K562 (cell line): ENCODE results near the gene PRUNE1. TPM values are rescaled to one million over a fixed set of nuclear protein-coding genes. Genes with fewer than 3 reads are reported as not detected.
A peak's percentile ranks its signal among the peaks of the same experiment; 100 is the strongest.

Experiments
- ATAC-seq: fragments of 200-7000 bp; cut with Tn5 transposase; 3 replicates; pipeline ENCODE4 v1.9.1; 2020; ENCODE audit warnings: moderate library complexity
- BruUV-seq: library from RNA; stranded (reverse); fragments of 400-500 nt; replicated peaks from 2 replicates; lab custom pipeline; 2021; lab: Mats Ljungman, UMichigan
- CTCF ChIA-PET: fragments of 300-600 bp; formaldehyde crosslinking; extraction: SDS; loops from one replicate; lab custom pipeline; 2021; ENCODE audit warnings: low intra/inter-chr PET ratio; lab: Yijun Ruan, JAX
- POLR2A ChIA-PET: fragments of 300-600, 350-650 bp; sonication (Branson Sonifier 250); formaldehyde crosslinking; extraction: SDS; loops from one replicate; lab custom pipeline; 2021; ENCODE audit warnings: antibody characterized with exemption, inconsistent platforms; lab: Yijun Ruan, JAX
- DNase-seq, 4 experiments: peaks; one replicate each; pipeline versions ENCODE4 v3.0.0 to v3.0.0-alpha.2; 2011 to 2018; ENCODE audit warnings: low spot score in 3 of 4, mixed read lengths in 3 of 4; ENCODE audit errors: extremely low read depth in 1 of 4
- FAIRE-seq: peaks from 2 replicates; lab custom pipeline; 2011; peaks lifted over from hg19 to GRCh38; lab: Jason Lieb, UNC
- H2AFZ ChIP-seq: 2 replicates; pipeline ENCODE4 v1.6.0; 2011; ENCODE audit warnings: low read depth, low read length, control low read depth, inconsistent platforms
- H3K27ac ChIP-seq: fragments of 200-600 bp; 3 replicates; pipeline ENCODE4 v1.8.0; 2011; ENCODE audit warnings: low read depth, mild to moderate bottlenecking, control low read depth, inconsistent platforms, low read length, moderate library complexity, mixed read lengths; ENCODE audit errors: extremely low read depth
- H3K27me3 ChIP-seq, 2 experiments: fragments of 300-600 bp in 1 of 2; 2 replicates in 1 of 2; 3 replicates in 1 of 2; pipeline versions ENCODE4 v1.6.0 to v1.8.0; 2011; ENCODE audit warnings: inconsistent platforms in 2 of 2, low read length in 2 of 2, mild to moderate bottlenecking in 1 of 2, mixed read lengths in 1 of 2, moderate library complexity in 1 of 2; ENCODE audit not compliant: control insufficient read depth in 2 of 2, insufficient read depth in 2 of 2
- H3K36me3 ChIP-seq: fragments of 300-600 bp; 3 replicates; pipeline ENCODE4 v1.8.0; 2011; ENCODE audit warnings: mild to moderate bottlenecking, low read length, inconsistent platforms; ENCODE audit not compliant: control insufficient read depth, insufficient read depth
- H3K4me1 ChIP-seq, 2 experiments: fragments of 200-600 bp in 1 of 2; replicated peaks in 1 of 2; 2 replicates in 1 of 2; 3 replicates in 1 of 2; pipeline versions ENCODE4 v1.5.1 to v1.8.0; 2011; ENCODE audit warnings: inconsistent platforms in 2 of 2, low read length in 2 of 2, mild to moderate bottlenecking in 1 of 2, mixed read lengths in 1 of 2, moderate library complexity in 1 of 2; ENCODE audit not compliant: control insufficient read depth in 2 of 2, insufficient read depth in 2 of 2
- H3K4me2 ChIP-seq: 2 replicates; pipeline ENCODE4 v1.6.1; 2011; ENCODE audit warnings: low read length, control low read depth, inconsistent platforms, mixed read lengths; ENCODE audit not compliant: insufficient read depth
- H3K4me3 ChIP-seq: fragments of 200-600 bp; sonication (generic), shearing (Covaris generic); 2 replicates; pipeline ENCODE4 v1.5.1; 2016; ENCODE audit warnings: control low read depth, inconsistent platforms
- H3K79me2 ChIP-seq: fragments of 200-600 bp; 3 replicates; pipeline ENCODE4 v1.8.0; 2011; ENCODE audit warnings: low read length, inconsistent platforms; ENCODE audit not compliant: control insufficient read depth, insufficient read depth
- H3K9ac ChIP-seq, 2 experiments: 2 replicates each; pipeline versions ENCODE4 v1.6.0 to v1.6.1; 2011; ENCODE audit warnings: low read depth in 2 of 2, low read length in 2 of 2, control low read depth in 1 of 2, inconsistent platforms in 1 of 2, mild to moderate bottlenecking in 1 of 2, mixed read lengths in 1 of 2; ENCODE audit not compliant: insufficient read depth in 1 of 2
- H3K9me1 ChIP-seq: one replicate; pipeline ENCODE4 v1.6.0; 2011; ENCODE audit warnings: inconsistent platforms, mild to moderate bottlenecking, low read length, moderate library complexity; ENCODE audit not compliant: control insufficient read depth, insufficient read depth
- H3K9me3 ChIP-seq: replicated peaks from 2 replicates; pipeline ENCODE4 v1.5.1; 2011; ENCODE audit warnings: low read depth, low read length, inconsistent platforms; ENCODE audit not compliant: control insufficient read depth, insufficient read depth
- H4K20me1 ChIP-seq: replicated peaks from 2 replicates; pipeline ENCODE4 v1.6.1; 2011; ENCODE audit warnings: low read length, inconsistent platforms, mixed read lengths; ENCODE audit not compliant: control insufficient read depth, insufficient read depth
- EP300 ChIP-seq: IDR thresholded peaks from 2 replicates; pipeline ENCODE4 v1.6.1; 2012; ENCODE audit warnings: low read length, improper control_type of control experiment
- ESRRB ChIP-seq: fragments of 250-450 bp; sonication (Bioruptor Pico); IDR thresholded peaks from 2 replicates; pipeline ENCODE4 v1.5.0; 2020; ENCODE audit warnings: mild to moderate bottlenecking, moderate library complexity, borderline replicate concordance
- FOXA1 ChIP-seq: fragments of 450-650 bp; IDR thresholded peaks from 2 replicates; pipeline ENCODE4 v1.6.1; 2016; ENCODE audit warnings: mild to moderate bottlenecking, borderline replicate concordance
- IRF2 ChIP-seq: sonication (generic); formaldehyde crosslinking; IDR thresholded peaks from 2 replicates; pipeline ENCODE4 v1.8.1; 2022; ENCODE audit warnings: mild to moderate bottlenecking, missing genetic modification reagents
- JUN ChIP-seq, 2 experiments: sonication (generic) in 1 of 2; formaldehyde crosslinking in 1 of 2; IDR thresholded peaks; 2 replicates each; pipeline versions ENCODE4 v1.6.1 to v1.8.0; 2012 to 2022; ENCODE audit warnings: borderline replicate concordance in 2 of 2, mild to moderate bottlenecking in 2 of 2, improper control_type of control experiment in 1 of 2, low read depth in 1 of 2, low read length in 1 of 2, missing genetic modification reagents in 1 of 2
- L3MBTL2 ChIP-seq: fragments of 450-650 bp; IDR thresholded peaks from 2 replicates; pipeline ENCODE4 v1.6.1; 2016; ENCODE audit warnings: mild to moderate bottlenecking, moderate library complexity
- MAX ChIP-seq: sonication (generic); formaldehyde crosslinking; IDR thresholded peaks from 2 replicates; pipeline ENCODE4 v1.9.0; 2022; ENCODE audit warnings: mild to moderate bottlenecking, missing genetic modification reagents
- POLR2H ChIP-seq: IDR thresholded peaks from 2 replicates; pipeline ENCODE4 v1.6.1; 2016; ENCODE audit warnings: missing genetic modification characterization, low read depth, mild to moderate bottlenecking, control low read depth, missing compliant biosample characterization, moderate library complexity
- SMARCE1 ChIP-seq: fragments of 450-650 bp; IDR thresholded peaks from 2 replicates; pipeline ENCODE4 v1.7.1; 2016; ENCODE audit warnings: mild to moderate bottlenecking
- SRSF1 ChIP-seq: fragments of 200-400 bp; formaldehyde crosslinking; IDR thresholded peaks from 2 replicates; pipeline ENCODE4 v1.6.1; 2017; ENCODE audit warnings: mild to moderate bottlenecking, low read depth, low read length, moderate library complexity
- TAF15 ChIP-seq: fragments of 200-400 bp; formaldehyde crosslinking; IDR thresholded peaks from 2 replicates; pipeline ENCODE4 v1.6.1; 2017; ENCODE audit warnings: mild to moderate bottlenecking, low read depth, low read length, moderate library complexity
- ZFP1 ChIP-seq: fragments of 450-650 bp; formaldehyde crosslinking; IDR thresholded peaks from 2 replicates; pipeline ENCODE4 v1.4.0; 2020; ENCODE audit warnings: mild to moderate bottlenecking, mixed read lengths
- ZNF609 ChIP-seq: sonication (generic); formaldehyde crosslinking; IDR thresholded peaks from 2 replicates; pipeline ENCODE4 v1.8.1; 2023; ENCODE audit warnings: missing genetic modification reagents, mild to moderate bottlenecking, borderline replicate concordance
- WGBS: fragments of 100-300 bp; shearing (Covaris generic); methylation state at CpG from one replicate; pipeline ENCODE4 v1.1.6; 2016; ENCODE audit warnings: low coverage, mixed read lengths; ENCODE audit not compliant: insufficient coverage; ENCODE audit errors: missing lambda C conversion rate; 5-methylcytosine and 5-hydroxymethylcytosine counted together
- in situ Hi-C: fragments of 300-500 bp; cut with MboI; formaldehyde crosslinking; loops from 4 replicates; pipeline ENCODE4 v1.15.0; 2018; ENCODE audit warnings: inconsistent platforms, mixed read lengths
- intact Hi-C: fragments of 100-400 bp; cut with micrococcal nuclease; formaldehyde crosslinking; loops from 2 replicates; pipeline ENCODE4 v1.14.2; 2022
- polyA plus RNA-seq, 8 experiments: library from polyadenylated mRNA; depleted of rRNA in 4 of 8; stranded (reverse) in 5 of 8; unstranded in 3 of 8; fragments of >200 nt; fragmentation: Nextera tagmentation in 2 of 8; fragmentation: Illumina TruSeq in 1 of 8; extraction: Ambion mirVana in 2 of 8; extraction: Trizol in 1 of 8; gene quantifications; 2 replicates each; pipeline versions ENCODE4 v1.2.1 to v1.2.3, GENCODE V29; 2011 to 2014; ENCODE audit warnings: inconsistent platforms in 1 of 8, missing spikeins in 1 of 8
- total RNA-seq, 7 experiments: library from RNA; depleted of rRNA in 6 of 7; stranded (reverse); fragments of >200 nt in 6 of 7; fragmentation: Illumina TruSeq in 2 of 7; extraction: Trizol in 2 of 7; gene quantifications; 2 replicates each; pipeline versions ENCODE4 v1.2.1 to v1.2.3, GENCODE V29; 2011 to 2021; ENCODE audit warnings: low replicate concordance in 1 of 7
- TF ChIP-seq, protein P1 (sequence below): fragments of 200-800 bp; sonication (Bioruptor generic); IDR thresholded peaks from 2 replicates; pipeline ENCODE4 v1.6.1; 2017; ENCODE audit warnings: missing genetic modification characterization, missing compliant biosample characterization

Gene PRUNE1
- total and polyA plus RNA-seq, 9 of the 15 experiments (the other 6 are each of a cell fraction or from before 2014, with no cell fraction given): 16.7 to 48.3 (median 26.2) TPM

- ATAC-seq: peak; percentile 51
- Histone ChIP-seq H3K4me1 (peaks cover 14 to 20% of the 10 kb centered on the region in 2 experiments; a peak in 4 of 5 replicates), H2AFZ (no peak overlapping the region), H3K4me2 (peak overlapping the region; percentile 65), H3K27ac (peak overlapping the region; percentile 63), H3K9ac (peak overlapping the region in 1 of 2 experiments; percentile 45; a peak in 1 of 4 replicates), H3K27me3 (no peaks in the 10 kb centered on the region), H4K20me1 (no peaks in the 10 kb centered on the region), H3K9me3 (no peaks in the 10 kb centered on the region), H3K4me3 (0 out of 2 replicates have a peak overlapping the region, but pooled peaks have one; percentile 10), H3K79me2 (peaks cover 76% of the 10 kb centered on the region), H3K9me1 (no peaks in the 10 kb centered on the region), H3K36me3 (peaks cover 39% of the 10 kb centered on the region)
- DNase-seq: peak in 3 of 4 experiments; percentile 49 to 74 (median 73)
- FAIRE-seq: peak; percentile 70
- in situ Hi-C loops (no loop called here), intact Hi-C loops (no loop called here)
- POLR2A ChIA-PET: interaction anchor here (0.6 to 1.4 kb wide), 2 partner anchors 46 to 63 kb away, joined by 3 to 4 read pairs; no protein-coding TSS in a partner anchor
- 0% methylated on average over 3 of the region's 3 CpGs for WGBS
- no TSS peak for BruUV-seq
- CTCF ChIA-PET: no interaction called here
- TF ChIP-seq L3MBTL2: 0 out of 2 replicates have a peak, but pooled peaks have one; percentile 21
- no peak for TF ChIP-seq POLR2H (tag)
- TF ChIP-seq, protein P1, sequence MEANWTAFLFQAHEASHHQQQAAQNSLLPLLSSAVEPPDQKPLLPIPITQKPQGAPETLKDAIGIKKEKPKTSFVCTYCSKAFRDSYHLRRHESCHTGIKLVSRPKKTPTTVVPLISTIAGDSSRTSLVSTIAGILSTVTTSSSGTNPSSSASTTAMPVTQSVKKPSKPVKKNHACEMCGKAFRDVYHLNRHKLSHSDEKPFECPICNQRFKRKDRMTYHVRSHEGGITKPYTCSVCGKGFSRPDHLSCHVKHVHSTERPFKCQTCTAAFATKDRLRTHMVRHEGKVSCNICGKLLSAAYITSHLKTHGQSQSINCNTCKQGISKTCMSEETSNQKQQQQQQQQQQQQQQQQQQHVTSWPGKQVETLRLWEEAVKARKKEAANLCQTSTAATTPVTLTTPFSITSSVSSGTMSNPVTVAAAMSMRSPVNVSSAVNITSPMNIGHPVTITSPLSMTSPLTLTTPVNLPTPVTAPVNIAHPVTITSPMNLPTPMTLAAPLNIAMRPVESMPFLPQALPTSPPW: peak; percentile 31; the same call in 1 of the 2 replicates
- no peak for TF ChIP-seq FOXA1
- TF ChIP-seq ZNF609 (CRISPR knock-in tag): no peak
- TF ChIP-seq ZFP1 (CRISPR knock-in tag): no peak
- TF ChIP-seq SRSF1: no peak
- TF ChIP-seq SMARCE1: peak; percentile 75; the same call in 1 of the 2 replicates
- no peak for TF ChIP-seq TAF15
- no peak for TF ChIP-seq ESRRB (CRISPR knock-in tag)
- TF ChIP-seq IRF2 (CRISPR knock-in tag): no peak
- peak; percentile 60 for TF ChIP-seq EP300
- TF ChIP-seq MAX (CRISPR knock-in tag): no peak
- TF ChIP-seq JUN (IDR thresholded peaks at IDR 0.05; ENCODE audit: borderline replicate concordance, low read depth, low read length): peak; percentile 98
- peak; percentile 96; the same call in 1 of the 2 replicates for TF ChIP-seq JUN (CRISPR knock-in tag; IDR thresholded peaks at IDR 0.05; ENCODE audit: borderline replicate concordance)
These were observed 54.6 kb downstream of the PRUNE1 start for GRCh38 chr1:151062741-151063371.
